K562 (cell line): ENCODE data around the gene IPO8.

Experiments
- CHD4 ChIP-seq: fragments of 200-600 bp; sonication (generic); IDR thresholded peaks from 3 replicates; pipeline ENCODE4 v1.6.1; 2012; ENCODE audit warnings: low read depth, mild to moderate bottlenecking, mixed read lengths, low read length, inconsistent platforms; ENCODE audit not compliant: insufficient read depth, insufficient replicate concordance, poor library complexity, severe bottlenecking
- CTCF ChIP-seq, 3 experiments: IDR thresholded peaks in 2 of 3; conservative IDR thresholded peaks in 1 of 3; 2 replicates each; pipeline ENCODE4 v1.5.1; 2011 to 2012; ENCODE audit warnings: low read length in 3 of 3, mild to moderate bottlenecking in 3 of 3, control low read depth in 2 of 3, improper control_type of control experiment in 1 of 3, inconsistent platforms in 1 of 3, low read depth in 1 of 3, mixed read lengths in 1 of 3, moderate library complexity in 1 of 3; ENCODE audit not compliant: insufficient read depth in 2 of 3
- ELF1 ChIP-seq: fragments of 200-800 bp; sonication (Bioruptor generic); IDR thresholded peaks from 2 replicates; pipeline ENCODE4 v1.6.1; 2016; ENCODE audit warnings: missing genetic modification characterization, missing compliant biosample characterization
- EP300 ChIP-seq: IDR thresholded peaks from 2 replicates; pipeline ENCODE4 v1.6.1; 2012; ENCODE audit warnings: low read length, improper control_type of control experiment
- KAT7 ChIP-seq: sonication (generic); formaldehyde crosslinking; IDR thresholded peaks from 2 replicates; pipeline ENCODE4 v1.8.0; 2022; ENCODE audit warnings: missing genetic modification reagents, mild to moderate bottlenecking, borderline replicate concordance
- MTA1 ChIP-seq: fragments of 450-650 bp; IDR thresholded peaks from 2 replicates; pipeline ENCODE4 v1.6.1; 2017; ENCODE audit warnings: borderline replicate concordance
- NRF1 ChIP-seq, 2 experiments: fragments of 450-650 bp; IDR thresholded peaks in 1 of 2; conservative IDR thresholded peaks in 1 of 2; 2 replicates each; pipeline ENCODE4 v1.6.1; 2014; ENCODE audit warnings: mild to moderate bottlenecking in 2 of 2
- NUFIP1 ChIP-seq: fragments of 450-650 bp; IDR thresholded peaks from 2 replicates; pipeline ENCODE4 v1.6.1; 2018; ENCODE audit not compliant: partially characterized antibody
- SPI1 ChIP-seq: IDR thresholded peaks from 2 replicates; pipeline ENCODE4 v1.6.1; 2011; ENCODE audit warnings: low read depth, low read length, control low read depth, borderline replicate concordance
- TEAD4 ChIP-seq, 2 experiments: sonication (generic) in 1 of 2; formaldehyde crosslinking in 1 of 2; IDR thresholded peaks; 2 replicates each; pipeline versions ENCODE4 v1.6.1 to v1.8.0; 2012 to 2022; ENCODE audit warnings: borderline replicate concordance in 1 of 2, inconsistent platforms in 1 of 2, low read length in 1 of 2, mild to moderate bottlenecking in 1 of 2, missing genetic modification reagents in 1 of 2
- ZNF24 ChIP-seq: fragments of 450-650 bp; IDR thresholded peaks from 2 replicates; pipeline ENCODE4 v1.6.1; 2016

- TF ChIP-seq CHD4 (no peak), NUFIP1 (no peak), CTCF (IDR thresholded peaks at IDR 0.05 in 2 of 3, conservative IDR thresholded peaks at IDR 0.05 in 1 of 3; ENCODE audit: insufficient read depth in 2 of 3, low read depth in 1 of 3, low read length in 3 of 3) (no peak), KAT7 (no peak), SPI1 (no peak), TEAD4 (IDR thresholded peaks at IDR 0.05; ENCODE audit: low read length) (no peak), TEAD4 (CRISPR knock-in tag; IDR thresholded peaks at IDR 0.05; ENCODE audit: borderline replicate concordance) (no peak), ELF1 (no peak), NRF1 (conservative IDR thresholded peaks at IDR 0.05 in 1 of 2, IDR thresholded peaks at IDR 0.05 in 1 of 2) (no peak), MTA1 (no peak), ZNF24 (no peak), EP300 (no peak)
Observed at GRCh38 chr12:30694412-30695198, 1.1 kb downstream of the IPO8 start.
